SK-N-SH (cell line): ENCODE results near the gene CLEC16A. TPM values are rescaled to one million over a fixed set of nuclear protein-coding genes. Genes with fewer than 3 reads are reported as not detected.

Experiments used
- CTCF ChIA-PET: fragments of 300-600, 350-600 bp; formaldehyde crosslinking; extraction: SDS; loops from one replicate; lab custom pipeline; 2021; lab: Yijun Ruan, JAX
- POLR2A ChIA-PET: fragments of 350-600 bp; sonication (Branson Sonifier 250); formaldehyde crosslinking; extraction: SDS; loops from one replicate; lab custom pipeline; 2020; ENCODE audit warnings: antibody characterized with exemption, inconsistent platforms; lab: Yijun Ruan, JAX
- DNase-seq: peaks from one replicate; pipeline ENCODE4 v3.0.0; 2012
- H2AFZ ChIP-seq: fragments of 200-600 bp; sonication (generic); 2 replicates; pipeline ENCODE4 v1.8.1; 2016; ENCODE audit warnings: antibody characterized with exemption, mild to moderate bottlenecking, low read depth
- H3F3A ChIP-seq: fragments of 200-600 bp; sonication (generic); replicated peaks from 2 replicates; pipeline ENCODE3; 2016; ENCODE audit warnings: antibody characterized with exemption, mild to moderate bottlenecking; ENCODE audit not compliant: insufficient read depth
- H3K27ac ChIP-seq, 2 experiments: fragments of 200-500 bp in 1 of 2; fragments of 200-600 bp in 1 of 2; sonication (Bioruptor generic) in 1 of 2; sonication (generic), shearing (Covaris generic) in 1 of 2; 2 replicates each; pipeline versions ENCODE4 v1.5.1 to v1.6.1; 2014 to 2016; ENCODE audit warnings: low read depth in 2 of 2, inconsistent platforms in 1 of 2, low read length in 1 of 2, mild to moderate bottlenecking in 1 of 2, mixed read lengths in 1 of 2
- H3K27me3 ChIP-seq: fragments of 200-600 bp; sonication (generic), shearing (Covaris generic); 2 replicates; pipeline ENCODE4 v1.6.1; 2016; ENCODE audit warnings: mixed run types; ENCODE audit not compliant: insufficient read depth
- H3K36me3 ChIP-seq, 2 experiments: fragments of 200-500 bp in 1 of 2; fragments of 200-600 bp in 1 of 2; sonication (Bioruptor generic) in 1 of 2; sonication (generic) in 1 of 2; replicated peaks in 1 of 2; 2 replicates each; pipeline versions ENCODE3 to v1.5.1; 2014 to 2016; ENCODE audit warnings: low read length in 1 of 2, mild to moderate bottlenecking in 1 of 2; ENCODE audit not compliant: insufficient read depth in 2 of 2, control insufficient read depth in 1 of 2
- H3K4me1 ChIP-seq, 2 experiments: fragments of 200-500 bp in 1 of 2; fragments of 200-600 bp in 1 of 2; sonication (Bioruptor generic) in 1 of 2; sonication (generic), shearing (Covaris generic) in 1 of 2; 2 replicates each; pipeline versions ENCODE4 v1.5.1 to v1.6.1; 2014 to 2016; ENCODE audit warnings: low read depth in 1 of 2, low read length in 1 of 2, mixed run types in 1 of 2; ENCODE audit not compliant: insufficient read depth in 2 of 2, control insufficient read depth in 1 of 2
- H3K4me2 ChIP-seq: fragments of 200-600 bp; sonication (generic), shearing (Covaris generic); 2 replicates; pipeline ENCODE4 v1.6.1; 2017; ENCODE audit warnings: mixed run types
- H3K4me3 ChIP-seq, 2 experiments: fragments of 200-500 bp in 1 of 2; fragments of 200-600 bp in 1 of 2; sonication (Bioruptor generic) in 1 of 2; sonication (generic), shearing (Covaris generic) in 1 of 2; 2 replicates each; pipeline versions ENCODE4 v1.5.1 to v1.8.1; 2014 to 2016; ENCODE audit warnings: low read depth in 2 of 2, inconsistent platforms in 1 of 2, low read length in 1 of 2, mild to moderate bottlenecking in 1 of 2, mixed read lengths in 1 of 2, moderate library complexity in 1 of 2
- H3K79me2 ChIP-seq: fragments of 200-600 bp; sonication (generic); 2 replicates; pipeline ENCODE4 v1.8.1; 2017; ENCODE audit warnings: mild to moderate bottlenecking; ENCODE audit not compliant: insufficient read depth
- H3K9ac ChIP-seq: fragments of 200-600 bp; sonication (generic); 2 replicates; pipeline ENCODE4 v1.6.1; 2017; ENCODE audit warnings: mixed run types
- H3K9me2 ChIP-seq: fragments of 200-600 bp; sonication (generic); 2 replicates; pipeline ENCODE4 v1.6.1; 2017; ENCODE audit warnings: mixed run types
- H3K9me3 ChIP-seq: fragments of 200-600 bp; sonication (generic); 2 replicates; pipeline ENCODE4 v1.6.1; 2017; ENCODE audit warnings: mixed run types, mild to moderate bottlenecking, moderate library complexity
- H4K20me1 ChIP-seq: fragments of 200-600 bp; sonication (generic); 2 replicates; pipeline ENCODE4 v1.6.1; 2017; ENCODE audit warnings: mild to moderate bottlenecking, mixed run types; ENCODE audit not compliant: insufficient read depth
- ELF1 ChIP-seq: IDR thresholded peaks from 2 replicates; pipeline ENCODE4 v1.4.0; 2012
- EZH2phosphoT487 ChIP-seq: fragments of 200-600 bp; sonication (generic); IDR thresholded peaks from 2 replicates; pipeline ENCODE4 v1.6.1; 2017; ENCODE audit warnings: low read depth, mixed run types, mild to moderate bottlenecking, antibody characterized with exemption, moderate library complexity, borderline replicate concordance
- FOSL2 ChIP-seq: IDR thresholded peaks from 2 replicates; pipeline ENCODE4 v1.4.0; 2012; ENCODE audit warnings: low read depth, mild to moderate bottlenecking, moderate library complexity, borderline replicate concordance
- FOXJ3 ChIP-seq: sonication (generic); formaldehyde crosslinking; IDR thresholded peaks from 2 replicates; pipeline ENCODE4 v1.5.1; 2020; ENCODE audit warnings: mild to moderate bottlenecking, missing genetic modification reagents
- GABPA ChIP-seq: IDR thresholded peaks from 2 replicates; pipeline ENCODE4 v1.4.0; 2012; ENCODE audit warnings: low read depth, mild to moderate bottlenecking
- MXI1 ChIP-seq: IDR thresholded peaks from 2 replicates; pipeline ENCODE4 v1.6.1; 2012; ENCODE audit warnings: mild to moderate bottlenecking, low read depth, low read length, improper control_type of control experiment
- NRF1 ChIP-seq: IDR thresholded peaks from 2 replicates; pipeline ENCODE4 v1.6.1; 2012; ENCODE audit warnings: low read depth, mild to moderate bottlenecking, low read length
- POLR2AphosphoS5 ChIP-seq: IDR thresholded peaks from 2 replicates; pipeline ENCODE4 v1.6.1; 2012; ENCODE audit warnings: low read depth, low read length
- RAD21 ChIP-seq: IDR thresholded peaks from 2 replicates; pipeline ENCODE4 v1.6.1; 2012; ENCODE audit warnings: mild to moderate bottlenecking, low read length
- RXRA ChIP-seq: IDR thresholded peaks from 2 replicates; pipeline ENCODE4 v1.4.0; 2012; ENCODE audit warnings: low read depth, mild to moderate bottlenecking, borderline replicate concordance
- SIN3A ChIP-seq: IDR thresholded peaks from 2 replicates; pipeline ENCODE4 v1.6.1; 2012; ENCODE audit warnings: low read depth, mild to moderate bottlenecking, low read length, moderate library complexity, borderline replicate concordance
- SMC3 ChIP-seq: IDR thresholded peaks from 2 replicates; pipeline ENCODE4 v1.6.1; 2012; ENCODE audit warnings: low read depth, low read length, improper control_type of control experiment
- TAF1 ChIP-seq: IDR thresholded peaks from 2 replicates; pipeline ENCODE4 v1.6.1; 2012; ENCODE audit warnings: low read depth, mild to moderate bottlenecking, low read length, moderate library complexity, borderline replicate concordance
- WGBS: methylation state at CpG from one replicate; pipeline ENCODE4 v1.1.6; 2017; ENCODE audit warnings: low lambda C conversion rate; 5-methylcytosine and 5-hydroxymethylcytosine counted together
- polyA plus RNA-seq, 3 experiments: library from polyadenylated mRNA; depleted of rRNA; stranded (reverse); fragments of >200 nt; gene quantifications; 2 replicates each; pipeline ENCODE4 v1.2.3, GENCODE V29; 2012
- TF ChIP-seq, protein P1 (sequence below): IDR thresholded peaks from 2 replicates; pipeline ENCODE4; 2012
- TF ChIP-seq, protein P2 (sequence below): IDR thresholded peaks from 2 replicates; pipeline ENCODE4 v1.4.0; 2012; ENCODE audit warnings: low read depth
- TF ChIP-seq, protein P3 (sequence below): IDR thresholded peaks from 2 replicates; pipeline ENCODE4 v1.6.1; 2012; ENCODE audit warnings: mild to moderate bottlenecking, low read depth, low read length, moderate library complexity

Gene CLEC16A
- polyA plus RNA-seq, 1 of the 3 experiments (the other 2 are of a cell fraction), result 13.7 TPM

DNA sequence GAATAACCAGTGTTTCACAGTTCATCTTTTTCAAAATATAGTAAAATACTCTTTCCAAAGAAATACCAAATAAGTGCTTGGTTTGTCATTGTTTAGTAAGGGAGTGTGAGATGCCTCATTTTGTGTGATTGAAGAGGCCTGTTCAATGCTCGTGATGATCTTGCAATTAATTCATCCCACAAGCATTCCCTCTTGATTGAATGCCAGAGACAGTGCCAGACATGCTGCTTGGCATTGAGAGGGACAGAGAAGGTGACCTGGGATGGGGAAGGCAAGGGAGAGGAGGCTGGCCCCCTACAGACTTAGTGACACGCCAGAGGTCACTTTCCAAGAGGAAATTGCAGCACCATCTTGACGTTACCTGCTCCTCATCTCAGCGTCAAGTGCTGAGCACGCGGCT is 49.3 kb downstream of the CLEC16A start:
- Histone ChIP-seq H3K79me2 (no peaks in the 10 kb centered on the region), H3K27ac (peak overlapping the region in 1 of 2 experiments; percentile 76; a peak in 1 of 4 replicates), H4K20me1 (no peaks in the 10 kb centered on the region), H3K4me1 (peaks cover 11 to 25% of the 10 kb centered on the region in 2 experiments; a peak in 3 of 4 replicates), H3K27me3 (no peaks in the 10 kb centered on the region), H3F3A (peaks cover 5% of the 10 kb centered on the region), H3K9ac (no peak overlapping the region), H3K36me3 (peaks cover 6 to 7% of the 10 kb centered on the region in 2 experiments), H3K9me2 (no peaks in the 10 kb centered on the region), H3K9me3 (no peaks in the 10 kb centered on the region), H3K4me2 (0 out of 2 replicates have a peak overlapping the region, but pooled peaks have one; percentile 57), H2AFZ (no peak overlapping the region), H3K4me3 (no peak overlapping the region)
- ChIA-PET POLR2A (no interaction called here), CTCF (interaction anchor here (1.5 kb wide), 1 partner anchor 10 kb away, joined by 4 read pairs; no protein-coding TSS in a partner anchor)
- no peak for TF ChIP-seq EZH2phosphoT487
- TF ChIP-seq, protein P1, sequence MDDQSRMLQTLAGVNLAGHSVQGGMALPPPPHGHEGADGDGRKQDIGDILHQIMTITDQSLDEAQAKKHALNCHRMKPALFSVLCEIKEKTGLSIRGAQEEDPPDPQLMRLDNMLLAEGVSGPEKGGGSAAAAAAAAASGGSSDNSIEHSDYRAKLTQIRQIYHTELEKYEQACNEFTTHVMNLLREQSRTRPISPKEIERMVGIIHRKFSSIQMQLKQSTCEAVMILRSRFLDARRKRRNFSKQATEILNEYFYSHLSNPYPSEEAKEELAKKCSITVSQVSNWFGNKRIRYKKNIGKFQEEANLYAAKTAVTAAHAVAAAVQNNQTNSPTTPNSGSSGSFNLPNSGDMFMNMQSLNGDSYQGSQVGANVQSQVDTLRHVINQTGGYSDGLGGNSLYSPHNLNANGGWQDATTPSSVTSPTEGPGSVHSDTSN, result no peak
- 93% methylated on average over 6 of the region's 6 CpGs for WGBS
- DNase-seq, result no peak

DNA sequence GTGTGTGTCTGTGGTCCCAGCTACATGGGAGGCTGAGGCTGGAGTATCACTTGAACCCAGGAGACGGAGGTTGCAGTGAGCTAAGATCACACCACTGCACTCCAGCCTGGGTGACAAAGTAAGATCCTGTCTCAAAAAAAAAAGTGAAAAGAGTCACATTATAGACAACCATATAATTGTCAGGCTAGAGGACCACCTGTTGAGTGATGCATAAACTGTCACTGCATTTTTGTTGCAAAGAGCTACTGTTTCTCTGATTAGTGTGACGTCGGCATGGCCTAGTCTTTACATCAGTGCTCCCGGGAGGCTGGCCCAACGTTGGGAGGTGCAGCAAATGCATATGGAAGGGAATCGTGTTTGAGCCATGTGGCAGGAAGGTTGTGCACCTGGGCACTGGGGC is 50.2 kb downstream of the CLEC16A start:
- no peak for TF ChIP-seq GABPA
- H3K4me3 ChIP-seq, result no peak overlapping the region
- no peak overlapping the region for H2AFZ ChIP-seq
- H3K9me3 ChIP-seq, result no peaks in the 10 kb centered on the region
- no peaks in the 10 kb centered on the region for H3K9me2 ChIP-seq
- 88% methylated on average over 6 of the region's 6 CpGs for WGBS
- H3K79me2 ChIP-seq, result no peaks in the 10 kb centered on the region
- H3K27me3 ChIP-seq, result no peaks in the 10 kb centered on the region
- H3K4me1 ChIP-seq, result peaks cover 7 to 25% of the 10 kb centered on the region in 2 experiments; a peak in 3 of 4 replicates
- H3K27ac ChIP-seq, result no peak overlapping the region
- peaks cover 6 to 7% of the 10 kb centered on the region in 2 experiments for H3K36me3 ChIP-seq
- DNase-seq, result no peak
- POLR2A ChIA-PET, result no interaction called here
- no peak overlapping the region for H3K9ac ChIP-seq
- H4K20me1 ChIP-seq, result no peaks in the 10 kb centered on the region
- H3F3A ChIP-seq, result peaks cover 5% of the 10 kb centered on the region
- no peak overlapping the region for H3K4me2 ChIP-seq
- CTCF ChIA-PET, result interaction anchor here (1.5 kb wide), 1 partner anchor 11 kb away, joined by 4 read pairs; no protein-coding TSS in a partner anchor

DNA sequence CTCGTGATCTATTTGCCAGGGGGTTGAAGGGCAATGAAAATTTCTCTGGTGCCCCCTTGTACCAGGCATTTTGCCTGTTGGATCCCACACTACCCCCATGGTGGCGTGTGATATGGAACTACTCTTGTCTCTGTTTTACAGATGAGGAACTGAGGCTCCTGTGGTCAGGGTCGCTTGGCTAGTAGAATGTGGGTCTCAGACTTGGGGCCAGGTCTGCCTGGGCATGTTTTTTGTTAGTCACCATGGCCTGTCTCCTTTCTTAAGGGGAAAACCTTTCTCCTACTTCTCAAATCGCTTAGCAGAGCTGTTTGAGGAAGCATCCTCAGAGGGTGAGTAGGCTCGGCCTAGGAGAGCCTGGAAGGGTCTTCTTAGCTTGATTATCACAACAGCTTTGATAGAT is 51.2 kb downstream of the CLEC16A start:
- 92% methylated on average over 5 of the region's 5 CpGs for WGBS
- TF ChIP-seq MXI1 (no peak), SIN3A (no peak), RAD21 (no peak), NRF1 (no peak), EZH2phosphoT487 (no peak), RXRA (no peak), TAF1 (no peak), POLR2AphosphoS5 (no peak), FOSL2 (no peak), SMC3 (no peak), ELF1 (no peak), FOXJ3 (CRISPR knock-in tag) (no peak)
- TF ChIP-seq, protein P1, result no peak
- TF ChIP-seq, protein P2, sequence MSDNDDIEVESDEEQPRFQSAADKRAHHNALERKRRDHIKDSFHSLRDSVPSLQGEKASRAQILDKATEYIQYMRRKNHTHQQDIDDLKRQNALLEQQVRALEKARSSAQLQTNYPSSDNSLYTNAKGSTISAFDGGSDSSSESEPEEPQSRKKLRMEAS, result no peak
- TF ChIP-seq, protein P3, sequence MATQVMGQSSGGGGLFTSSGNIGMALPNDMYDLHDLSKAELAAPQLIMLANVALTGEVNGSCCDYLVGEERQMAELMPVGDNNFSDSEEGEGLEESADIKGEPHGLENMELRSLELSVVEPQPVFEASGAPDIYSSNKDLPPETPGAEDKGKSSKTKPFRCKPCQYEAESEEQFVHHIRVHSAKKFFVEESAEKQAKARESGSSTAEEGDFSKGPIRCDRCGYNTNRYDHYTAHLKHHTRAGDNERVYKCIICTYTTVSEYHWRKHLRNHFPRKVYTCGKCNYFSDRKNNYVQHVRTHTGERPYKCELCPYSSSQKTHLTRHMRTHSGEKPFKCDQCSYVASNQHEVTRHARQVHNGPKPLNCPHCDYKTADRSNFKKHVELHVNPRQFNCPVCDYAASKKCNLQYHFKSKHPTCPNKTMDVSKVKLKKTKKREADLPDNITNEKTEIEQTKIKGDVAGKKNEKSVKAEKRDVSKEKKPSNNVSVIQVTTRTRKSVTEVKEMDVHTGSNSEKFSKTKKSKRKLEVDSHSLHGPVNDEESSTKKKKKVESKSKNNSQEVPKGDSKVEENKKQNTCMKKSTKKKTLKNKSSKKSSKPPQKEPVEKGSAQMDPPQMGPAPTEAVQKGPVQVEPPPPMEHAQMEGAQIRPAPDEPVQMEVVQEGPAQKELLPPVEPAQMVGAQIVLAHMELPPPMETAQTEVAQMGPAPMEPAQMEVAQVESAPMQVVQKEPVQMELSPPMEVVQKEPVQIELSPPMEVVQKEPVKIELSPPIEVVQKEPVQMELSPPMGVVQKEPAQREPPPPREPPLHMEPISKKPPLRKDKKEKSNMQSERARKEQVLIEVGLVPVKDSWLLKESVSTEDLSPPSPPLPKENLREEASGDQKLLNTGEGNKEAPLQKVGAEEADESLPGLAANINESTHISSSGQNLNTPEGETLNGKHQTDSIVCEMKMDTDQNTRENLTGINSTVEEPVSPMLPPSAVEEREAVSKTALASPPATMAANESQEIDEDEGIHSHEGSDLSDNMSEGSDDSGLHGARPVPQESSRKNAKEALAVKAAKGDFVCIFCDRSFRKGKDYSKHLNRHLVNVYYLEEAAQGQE, result no peak

More for the DNA sequence above, 51.2 kb downstream of the CLEC16A start:
- Histone ChIP-seq H4K20me1 (no peaks in the 10 kb centered on the region), H3K9me2 (no peaks in the 10 kb centered on the region), H3K27ac (no peak overlapping the region), H3K27me3 (no peaks in the 10 kb centered on the region), H3K9me3 (no peaks in the 10 kb centered on the region), H3K4me1 (peaks cover 0 to 25% of the 10 kb centered on the region in 2 experiments; a peak in 3 of 4 replicates), H3K36me3 (peaks cover 6 to 7% of the 10 kb centered on the region in 2 experiments), H3K9ac (no peak overlapping the region), H2AFZ (no peak overlapping the region), H3K79me2 (no peaks in the 10 kb centered on the region), H3F3A (peaks cover 5% of the 10 kb centered on the region), H3K4me2 (no peak overlapping the region), H3K4me3 (no peak overlapping the region)
- POLR2A ChIA-PET, result no interaction called here
- no peak for DNase-seq
- CTCF ChIA-PET, result interaction anchor here (1.5 kb wide), 1 partner anchor 19 kb away, joined by 4 read pairs; no protein-coding TSS in a partner anchor
